ENCODE results near the gene MTARC1. TPM values are rescaled to one million over a fixed set of nuclear protein-coding genes. Genes with fewer than 3 reads are reported as not detected.

MTARC1 gene
- total RNA-seq, 1 experiment from 2014 or later: 48.5 TPM

DNA sequence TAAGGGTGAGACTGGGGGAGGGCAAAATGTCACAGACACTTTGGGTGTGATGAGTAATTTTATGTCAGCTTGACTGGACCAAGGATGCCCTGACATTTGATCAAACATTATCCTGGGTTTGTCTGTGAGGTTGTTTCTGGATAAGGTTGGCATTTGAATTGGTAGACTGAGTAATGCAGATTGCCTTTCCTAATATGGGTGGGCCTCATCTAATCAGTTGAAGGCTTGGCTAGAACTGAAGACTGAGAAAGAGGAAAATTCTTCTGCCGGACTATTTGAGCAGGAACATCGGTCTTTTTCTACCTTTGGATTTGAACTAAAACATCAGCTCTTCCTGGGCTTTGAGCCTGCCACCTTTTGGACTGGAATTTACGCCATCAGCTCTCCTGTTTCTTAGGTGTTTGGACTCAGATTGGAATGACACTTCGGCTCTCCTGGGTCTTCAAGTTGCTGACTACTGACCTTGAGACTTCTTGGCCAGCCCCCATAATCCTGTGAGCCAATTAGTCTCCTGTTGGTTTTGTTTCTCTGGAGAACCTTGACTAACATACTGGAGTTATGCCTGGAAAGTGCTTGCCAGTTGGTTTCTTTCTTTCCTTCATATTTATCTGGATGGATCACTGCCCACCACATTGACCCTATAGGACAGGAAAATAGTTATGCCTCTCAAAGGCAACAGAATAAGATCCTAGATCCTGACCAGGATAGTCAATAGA, 47.6 kb downstream of the MTARC1 start:
- POLR2A ChIA-PET (ENCODE audit: unreplicated experiment): no interaction called here

More for the DNA sequence above, 47.6 kb downstream of the MTARC1 start:
- H3K27ac ChIP-seq (ENCODE audit: low read length): no peak overlapping the region
- intact Hi-C loops (cut with micrococcal nuclease): no loop called here
- H3K9ac ChIP-seq (ENCODE audit: low read length): no peak overlapping the region
- no peak overlapping the region for H3K4me2 ChIP-seq (ENCODE audit: low read length)
- H3K79me2 ChIP-seq (ENCODE audit: low read length): no peaks in the 10 kb centered on the region
- CTCF ChIA-PET: interaction anchor here (0.8 kb wide), 1 partner anchor 429 kb away, joined by 5 read pairs; no protein-coding TSS in a partner anchor
- DNase-seq: no peak
- H3K9me3 ChIP-seq (ENCODE audit: low read length): no peaks in the 10 kb centered on the region
- no peak for ATAC-seq
- H3K4me3 ChIP-seq (ENCODE audit: low read length): no peak overlapping the region
- no peaks in the 10 kb centered on the region for H3K4me1 ChIP-seq (ENCODE audit: insufficient read depth, low read length)
- H3F3A ChIP-seq (ENCODE audit: low read length, unreplicated experiment): no peaks in the 10 kb centered on the region
- no peaks in the 10 kb centered on the region for H4K20me1 ChIP-seq (ENCODE audit: low read length)
- H3K9me2 ChIP-seq (replicated peaks; ENCODE audit: low read length): no peaks in the 10 kb centered on the region
- no TSS peak for BruUV-seq (replicated peaks)
- TF ChIP-seq EZH2 (IDR thresholded peaks at IDR 0.05; ENCODE audit: low read length, unreplicated experiment): no peak
- TF ChIP-seq CTCF (conservative IDR thresholded peaks at IDR 0.05; ENCODE audit: low read depth, low read length): no peak
- no peaks in the 10 kb centered on the region for H3K36me3 ChIP-seq (ENCODE audit: low read depth, low read length)
- H2AFZ ChIP-seq (ENCODE audit: low read length): no peak overlapping the region
- no peaks in the 10 kb centered on the region for H3K27me3 ChIP-seq (ENCODE audit: low read length)

Other genes with a start within 250 kb of the MTARC1 start
- 5.9 and 6.3 TPM in 2 replicates for gene C1orf115, start 96.5 kb upstream of the MTARC1 start, total RNA-seq (2014; rRNA removed)
- 13.3 and 17.7 TPM in 2 replicates for gene MTARC2, start 38.6 kb upstream of the MTARC1 start, total RNA-seq (2014; rRNA removed)
- gene HLX, start 92.5 kb downstream of the MTARC1 start, total RNA-seq (2014; rRNA removed): 4.0 and 8.1 TPM in 2 replicates

Data from PC-3 (cell line).